NCI-H69 (cell line): ENCODE measurements around the gene COX19.
"Not testable (repeated sequence)": the region's sequence is repeated elsewhere in the genome, so short reads cannot be mapped to it uniquely, and the experiment has no call there.

Source experiments
- DNase-seq: peaks from one replicate; lab custom pipeline; 2025; lab: John Stamatoyannopoulos, UW

Gene COX19

GRCh38 chr7:1010226-1010625 is 34.9 kb upstream of the COX19 start:
- DNase-seq: no peak

DNA sequence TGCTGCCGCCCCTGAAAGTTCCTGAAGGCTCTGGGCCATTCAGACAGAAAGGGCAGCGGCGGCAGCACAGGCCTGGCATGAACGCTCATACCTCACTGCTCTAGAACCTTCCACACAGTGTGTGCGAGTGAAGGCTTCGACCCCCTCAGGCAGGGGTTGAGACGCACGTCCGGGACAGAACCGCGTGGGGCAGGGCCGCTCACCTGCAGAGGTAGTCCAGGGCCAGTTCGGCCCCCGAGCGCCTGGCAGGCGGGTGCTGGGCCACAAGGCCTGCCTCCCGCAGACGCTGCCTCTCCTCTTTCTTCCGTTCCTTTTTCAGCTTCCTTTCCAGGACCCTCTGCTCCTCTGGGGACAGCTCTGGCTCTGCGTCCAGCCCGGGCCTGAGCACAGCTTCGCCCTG is 34.4 kb upstream of the COX19 start:
- DNase-seq: no peak

- no peak for DNase-seq
These were observed 33.5 kb upstream of the COX19 start for GRCh38 chr7:1008733-1009363.

GRCh38 chr7:1007901-1008300 is 32.6 kb upstream of the COX19 start:
- DNase-seq: peak; percentile 43

- DNase-seq: no peak
These were observed 30.0 kb upstream of the COX19 start for GRCh38 chr7:1005303-1005702.

DNA sequence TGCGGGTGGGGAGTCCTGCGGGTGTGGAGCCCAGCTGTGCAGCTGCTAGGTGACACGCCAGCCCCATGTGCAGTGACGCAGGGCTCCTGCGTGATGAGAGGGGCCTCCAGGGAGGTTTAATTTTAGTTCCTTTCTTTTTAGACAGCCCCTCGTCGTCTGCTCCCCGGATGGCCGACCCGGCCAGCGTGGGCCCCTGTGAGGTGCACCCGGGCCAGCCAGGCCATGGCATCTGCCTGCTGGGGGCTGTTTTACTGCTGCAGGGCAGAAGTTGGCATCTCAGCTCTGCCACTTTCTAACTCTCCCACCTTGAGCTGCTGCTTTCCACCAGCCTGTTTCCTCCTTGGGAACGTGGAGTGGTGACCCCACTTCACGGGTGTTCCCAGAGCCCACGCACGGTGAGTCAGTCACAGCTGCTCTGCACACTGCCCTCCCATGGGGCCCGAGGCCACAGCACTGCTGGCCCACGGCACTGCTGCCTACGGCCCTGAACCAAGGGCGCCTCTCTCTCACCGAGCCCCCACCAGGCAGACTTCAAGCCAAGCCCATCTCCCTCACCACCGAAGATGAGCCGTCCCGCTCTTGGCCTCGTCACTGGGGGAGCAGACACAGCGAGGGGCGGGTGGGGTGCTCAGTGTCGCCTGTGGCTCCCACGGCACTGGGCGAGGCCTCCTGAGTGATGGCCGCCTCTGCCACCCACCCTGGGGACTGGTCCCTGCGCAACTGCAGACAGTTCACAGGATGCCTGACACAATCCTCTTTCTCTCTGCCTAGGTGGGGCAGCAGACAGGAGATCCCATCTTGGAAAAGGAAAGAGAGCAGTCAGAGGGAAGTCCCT is 28.9 kb upstream of the COX19 start:
- no peak for DNase-seq

GRCh38 chr7:1002445-1002844 is 27.1 kb upstream of the COX19 start:
- not testable (repeated sequence) for DNase-seq

GRCh38 chr7:1002026-1002425 is 26.7 kb upstream of the COX19 start:
- DNase-seq: not testable (repeated sequence)

- DNase-seq: not testable (repeated sequence)
These were observed 25.9 kb upstream of the COX19 start for GRCh38 chr7:1001069-1001770.

DNA sequence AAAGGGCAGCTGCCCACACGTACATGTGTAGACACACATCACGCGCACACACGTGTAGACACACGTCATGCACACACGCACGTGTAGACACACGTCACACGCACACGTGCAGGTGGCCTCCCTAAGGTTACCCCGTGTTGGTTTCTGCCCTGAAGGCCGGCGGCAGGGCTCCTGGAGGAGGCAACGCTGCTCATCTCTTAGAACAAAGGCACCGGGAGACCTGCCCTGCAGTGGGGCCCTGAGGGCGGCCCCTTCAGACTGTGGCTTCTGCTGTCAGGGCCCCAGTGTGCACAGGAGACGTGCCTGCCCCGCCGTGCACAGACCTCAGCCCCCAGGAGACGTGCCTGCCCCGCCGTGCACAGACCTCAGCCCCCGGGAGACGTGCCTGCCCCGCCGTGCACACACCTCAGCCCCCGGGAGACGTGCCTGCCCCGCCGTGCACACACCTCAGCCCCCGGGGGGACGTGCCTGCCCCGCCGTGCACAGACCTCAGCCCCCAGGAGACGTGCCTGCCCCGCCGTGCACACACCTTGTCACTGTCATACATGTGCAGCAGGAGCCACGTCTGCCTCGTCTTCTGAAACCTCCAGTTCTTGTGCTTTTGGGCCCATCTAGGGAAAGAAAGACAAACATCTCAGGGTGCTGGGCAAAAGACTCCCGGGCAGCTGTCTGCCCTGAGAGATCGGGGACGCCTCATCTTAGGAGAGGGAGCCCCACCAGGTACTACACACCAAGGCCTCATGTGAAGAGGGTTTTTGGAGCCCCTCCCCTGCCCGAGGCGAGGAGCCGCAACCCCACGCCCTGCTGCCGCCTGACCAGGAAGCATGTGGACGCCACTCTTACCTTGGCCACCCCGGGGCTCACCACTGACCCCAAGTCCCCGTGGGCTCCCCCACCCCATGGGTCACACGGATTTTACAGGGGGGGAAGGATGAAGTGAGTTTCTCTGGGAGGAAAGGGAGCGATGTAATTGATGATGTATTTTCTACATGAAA is 24.9 kb upstream of the COX19 start:
- no peak for DNase-seq

GRCh38 chr7:999149-999879 is 24.0 kb upstream of the COX19 start:
- no peak for DNase-seq

DNA sequence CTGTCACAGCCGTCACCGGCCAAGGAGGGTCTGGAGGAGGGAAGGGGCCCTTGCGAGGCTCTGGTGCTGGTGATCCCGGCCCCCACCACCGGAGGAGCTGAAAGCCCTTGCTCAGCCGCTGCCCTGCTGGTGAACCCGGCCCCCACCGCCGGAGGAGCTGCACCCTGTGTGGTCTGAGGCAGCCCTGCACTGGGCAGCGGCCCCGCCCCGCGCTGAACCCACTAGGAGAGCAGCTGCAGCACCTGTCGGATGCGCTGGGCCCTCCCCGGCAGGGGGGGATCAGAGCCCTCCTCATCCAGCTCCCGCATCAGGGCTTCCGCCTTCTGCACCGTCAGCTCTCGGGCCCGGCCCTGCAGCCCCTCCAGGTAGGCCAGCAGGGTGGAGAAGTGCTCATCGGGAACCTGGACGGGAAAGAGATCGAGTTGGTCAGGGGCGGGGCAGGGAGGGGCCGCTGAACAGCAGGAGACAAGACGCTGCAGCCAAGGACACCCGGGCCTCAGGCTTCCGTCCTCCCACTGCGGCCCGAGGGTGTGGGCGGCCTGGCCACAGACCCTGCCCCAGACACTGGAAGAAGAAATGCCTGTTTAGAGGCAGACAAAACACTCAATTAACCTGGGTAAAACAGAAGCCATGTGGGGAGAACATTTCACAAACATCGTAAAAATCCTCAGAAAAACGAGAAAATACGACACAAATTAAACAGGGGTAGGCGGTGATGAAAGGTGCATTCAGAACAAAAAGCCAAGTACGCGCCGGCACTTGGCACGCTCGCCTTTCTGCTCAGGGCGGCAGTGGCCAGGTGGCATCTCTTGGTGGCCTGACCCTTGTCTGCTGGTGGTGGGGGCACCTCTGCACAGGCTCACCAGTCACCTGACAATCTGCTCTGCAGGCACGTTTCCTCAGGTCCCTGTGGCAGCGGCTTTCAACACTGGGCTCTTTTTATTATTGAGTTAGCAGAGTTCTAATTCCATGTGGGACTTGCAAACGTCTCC is 22.4 kb upstream of the COX19 start:
- no peak for DNase-seq

GRCh38 chr7:996079-996872 is 20.9 kb upstream of the COX19 start:
- no peak for DNase-seq

- no peak for DNase-seq
These were observed 20.2 kb upstream of the COX19 start for GRCh38 chr7:995571-995970.

DNA sequence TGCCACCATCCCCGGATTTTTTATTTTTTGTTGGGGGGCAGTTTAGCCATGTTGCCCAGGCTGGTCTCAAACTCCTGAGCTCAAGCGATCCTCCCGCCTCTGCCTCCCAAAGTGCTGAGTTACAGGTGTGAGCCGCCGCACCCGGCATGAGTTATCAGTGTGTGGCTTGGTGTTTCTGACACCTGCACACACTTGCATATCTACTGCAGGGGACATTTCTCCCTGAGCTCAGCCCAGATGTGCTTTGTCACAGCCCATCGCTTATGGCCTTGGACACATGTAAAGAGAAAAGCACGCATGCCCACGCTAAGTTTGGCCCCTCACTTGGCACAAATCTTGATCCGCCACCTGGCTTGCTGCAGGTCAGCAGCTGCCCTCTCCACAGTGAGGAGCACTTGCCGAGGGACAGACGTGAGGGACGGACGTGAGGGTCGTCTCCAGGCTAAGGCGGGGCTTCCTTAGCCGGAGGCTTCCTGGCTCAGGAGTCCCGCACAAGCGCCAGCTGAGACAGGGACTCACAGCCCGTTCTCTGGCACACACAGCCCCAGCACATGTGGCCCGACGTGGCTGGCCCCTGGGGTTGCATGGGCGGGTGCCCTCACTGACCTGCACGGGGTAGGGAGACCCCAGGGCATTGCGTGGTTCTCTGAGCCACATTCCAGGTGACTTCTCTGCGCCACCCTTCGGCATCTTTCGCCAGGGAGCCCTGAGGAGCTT is 19.4 kb upstream of the COX19 start:
- DNase-seq: no peak

DNA sequence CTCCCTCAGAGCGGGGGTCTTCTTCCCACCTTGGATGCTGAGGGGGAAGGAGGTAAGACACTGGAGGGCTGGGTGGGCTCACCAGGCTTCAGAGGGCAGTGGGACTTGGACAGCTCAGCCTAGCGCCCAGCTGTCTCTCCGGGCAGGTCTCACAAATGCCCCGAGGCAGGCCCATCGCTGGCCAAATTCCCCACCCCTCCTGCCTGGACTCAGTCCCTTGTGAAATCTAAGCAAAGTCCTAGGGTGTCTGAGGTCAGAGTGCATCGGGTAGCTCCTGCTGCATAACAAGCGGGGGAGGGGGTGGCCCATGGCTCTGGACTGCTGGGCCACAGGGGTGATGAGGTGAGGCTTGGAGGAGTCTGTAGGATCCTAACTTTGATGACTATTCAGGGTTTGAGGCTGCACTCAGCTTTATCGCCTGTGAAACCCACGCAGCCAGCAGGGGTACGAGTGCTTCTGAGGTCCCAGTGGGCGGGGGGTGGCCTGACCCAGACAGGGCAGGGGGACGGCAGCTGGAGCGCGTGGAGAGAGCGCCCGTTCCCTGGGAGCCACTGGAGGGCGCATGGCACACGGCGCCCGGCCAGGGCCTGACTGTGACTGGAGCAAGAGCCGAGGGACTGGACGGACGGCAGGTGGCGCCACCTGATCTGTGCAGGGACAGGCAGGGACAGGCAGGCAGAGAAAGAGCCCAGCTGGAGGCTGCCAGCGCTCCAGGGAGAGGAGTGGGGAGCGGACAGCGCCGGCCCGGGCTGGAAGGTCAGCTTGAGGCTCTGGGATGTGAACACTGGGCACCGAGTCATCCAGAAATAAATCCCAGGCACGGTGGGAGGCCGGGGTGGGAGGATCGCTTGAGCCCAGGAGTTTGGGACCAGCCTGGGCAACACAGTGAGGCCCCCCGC is 17.6 kb upstream of the COX19 start:
- DNase-seq: peak; percentile 95
